Thoracic aorta (tissue), 2 donors: Measurements from ENCODE around the gene SPCS3. TPM values are rescaled to one million over a fixed set of nuclear protein-coding genes. Genes with fewer than 3 reads are reported as not detected.

Experiments
- ATAC-seq: fragments of 150-250 bp; one replicate; pipeline ENCODE4 v1.8.0; 2017; ENCODE audit warnings: low read depth; ENCODE audit not compliant: insufficient number of reproducible peaks, low FRiP score
- DNase-seq: peaks from one replicate; pipeline ENCODE4 v3.0.0-alpha.2; 2020; ENCODE audit warnings: low spot score
- H3K27ac ChIP-seq, 2 donors: fragments of 200-600 bp; sonication (generic); 1 replicate in 1 of 2; 2 replicates in 1 of 2; pipeline ENCODE4 v1.5.1; 2016; ENCODE audit warnings: mild to moderate bottlenecking in 2 of 2, moderate library complexity in 2 of 2
- H3K27me3 ChIP-seq: fragments of 200-600 bp; sonication (generic); replicated peaks from 2 replicates; pipeline ENCODE4 v1.6.0; 2016; ENCODE audit warnings: mild to moderate bottlenecking; ENCODE audit not compliant: insufficient read depth
- H3K36me3 ChIP-seq: fragments of 200-600 bp; sonication (generic); one replicate; pipeline ENCODE4 v1.5.1; 2016
- H3K4me1 ChIP-seq, 2 donors: fragments of 200-600 bp; sonication (generic); 1 replicate in 1 of 2; 2 replicates in 1 of 2; pipeline versions ENCODE4 v1.5.1 to v1.6.0; 2016; ENCODE audit warnings: low read depth in 2 of 2, mild to moderate bottlenecking in 1 of 2; ENCODE audit not compliant: control insufficient read depth in 1 of 2
- H3K4me3 ChIP-seq: fragments of 200-600 bp; sonication (generic); 2 replicates; pipeline ENCODE4 v1.5.1; 2016; ENCODE audit warnings: mild to moderate bottlenecking
- H3K9me3 ChIP-seq: fragments of 200-600 bp; sonication (generic); 2 replicates; pipeline ENCODE4 v1.5.1; 2016
- CTCF ChIP-seq: fragments of 200-600 bp; sonication (generic); IDR thresholded peaks from one replicate; pipeline ENCODE4 v1.5.1; 2019; ENCODE audit warnings: antibody characterized with exemption
- total RNA-seq, 2 donors: library from RNA; depleted of rRNA; stranded (reverse); fragments of >200 nt; gene quantifications; one replicate each; pipeline versions ENCODE4 v1.1.0 to v1.2.3, GENCODE V29; 2016

The SPCS3 gene
- total RNA-seq, 2 donors from 2014 or later: 74.1 to 88.4 TPM

GRCh38 chr4:176288020-176288419, 31.7 kb upstream of the SPCS3 start:
- H3K9me3 ChIP-seq: no peaks in the 10 kb centered on the region
- DNase-seq (no peak), ATAC-seq (no peak)
- H3K36me3 ChIP-seq: no peaks in the 10 kb centered on the region
- no peak overlapping the region for H3K27ac ChIP-seq
- peaks cover 0 to 6% of the 10 kb centered on the region in 2 donors for H3K4me1 ChIP-seq
- no peak for TF ChIP-seq CTCF
- no peaks in the 10 kb centered on the region for H3K27me3 ChIP-seq
- no peak overlapping the region for H3K4me3 ChIP-seq

- Histone ChIP-seq H3K4me1 (peaks cover 0 to 6% of the 10 kb centered on the region in 2 donors), H3K4me3 (no peak overlapping the region), H3K36me3 (no peaks in the 10 kb centered on the region), H3K9me3 (no peaks in the 10 kb centered on the region), H3K27me3 (no peaks in the 10 kb centered on the region), H3K27ac (no peak overlapping the region)
- TF ChIP-seq CTCF: no peak
- ATAC-seq: no peak
- DNase-seq: no peak
These were observed 30.2 kb upstream of the SPCS3 start for GRCh38 chr4:176289561-176289960.

GRCh38 chr4:176290520-176290919, 29.2 kb upstream of the SPCS3 start:
- no peaks in the 10 kb centered on the region for H3K27me3 ChIP-seq
- no peak for DNase-seq
- no peak for ATAC-seq
- H3K27ac ChIP-seq: no peak overlapping the region
- TF ChIP-seq CTCF: no peak
- no peaks in the 10 kb centered on the region for H3K36me3 ChIP-seq
- no peak overlapping the region for H3K4me3 ChIP-seq
- no peaks in the 10 kb centered on the region for H3K9me3 ChIP-seq
- H3K4me1 ChIP-seq: peaks cover 0 to 6% of the 10 kb centered on the region in 2 donors

- TF ChIP-seq CTCF: no peak
- no peaks in the 10 kb centered on the region for H3K9me3 ChIP-seq
- ATAC-seq (no peak), DNase-seq (no peak)
- H3K27me3 ChIP-seq: no peaks in the 10 kb centered on the region
- H3K4me1 ChIP-seq: peaks cover 0 to under 1% of the 10 kb centered on the region in 2 donors
- no peak overlapping the region for H3K4me3 ChIP-seq
- H3K36me3 ChIP-seq: no peaks in the 10 kb centered on the region
- no peak overlapping the region for H3K27ac ChIP-seq
These were observed 28.0 kb upstream of the SPCS3 start for GRCh38 chr4:176291748-176292147.

GRCh38 chr4:176292920-176293319, 26.8 kb upstream of the SPCS3 start:
- Histone ChIP-seq H3K27ac (no peak overlapping the region), H3K36me3 (no peaks in the 10 kb centered on the region), H3K9me3 (no peaks in the 10 kb centered on the region), H3K27me3 (no peaks in the 10 kb centered on the region), H3K4me1 (no peaks in the 10 kb centered on the region), H3K4me3 (no peak overlapping the region)
- ATAC-seq (no peak), DNase-seq (no peak)
- no peak for TF ChIP-seq CTCF
